Lower lobe of right lung (tissue), 2 donors: ENCODE data around the gene VSTM4. TPM values are rescaled to one million over a fixed set of nuclear protein-coding genes. Genes with fewer than 3 reads are reported as not detected.
A peak's percentile ranks its signal among the peaks of the same experiment; 100 is the strongest.

Experiments used
- ATAC-seq, 2 donors: fragments of 200-7000 bp; cut with Tn5 transposase; one replicate each; pipeline ENCODE4 v1.9.1; 2020 to 2022; ENCODE audit warnings: mild to moderate bottlenecking in 2 of 2, moderate library complexity in 2 of 2
- DNase-seq: peaks from one replicate; pipeline ENCODE4 v3.0.0-alpha.2; 2020
- H3K27ac ChIP-seq: fragments of 200-600 bp; one replicate; pipeline ENCODE4 v1.8.0; 2022
- H3K27me3 ChIP-seq: fragments of 200-600 bp; one replicate; pipeline ENCODE4 v1.8.0; 2022; ENCODE audit warnings: low read depth
- H3K36me3 ChIP-seq: fragments of 200-600 bp; one replicate; pipeline ENCODE4 v1.8.0; 2022; ENCODE audit warnings: mild to moderate bottlenecking
- H3K4me1 ChIP-seq: fragments of 200-600 bp; one replicate; pipeline ENCODE4 v1.8.0; 2022
- H3K4me3 ChIP-seq: fragments of 200-600 bp; one replicate; pipeline ENCODE4 v1.8.0; 2022; ENCODE audit warnings: mild to moderate bottlenecking
- H3K9me3 ChIP-seq: fragments of 200-600 bp; one replicate; pipeline ENCODE4 v1.8.0; 2022
- intact Hi-C: fragments of 100-400 bp; cut with DNase I; formaldehyde crosslinking; loops from one replicate; pipeline ENCODE4 v1.11.0; 2022
- total RNA-seq: library from RNA; stranded (reverse); fragmentation: NEBNext Ultra II Directional; extraction: Animal tissue kit (Norgen Biotek cat#: 25700); gene quantifications from one replicate; pipeline ENCODE4 v1.2.1, GENCODE V29; 2021
- TF ChIP-seq, protein P1 (sequence below): fragments of 200-600 bp; IDR thresholded peaks from one replicate; pipeline ENCODE4 v1.8.0; 2022; ENCODE audit warnings: antibody characterized with exemption, mild to moderate bottlenecking
- donor health status: DM: no; HTN: yes; CAD: no; lungs with severe emphysema.

VSTM4 gene
- total RNA-seq, 1 donor from 2014 or later: 18.7 TPM

DNA sequence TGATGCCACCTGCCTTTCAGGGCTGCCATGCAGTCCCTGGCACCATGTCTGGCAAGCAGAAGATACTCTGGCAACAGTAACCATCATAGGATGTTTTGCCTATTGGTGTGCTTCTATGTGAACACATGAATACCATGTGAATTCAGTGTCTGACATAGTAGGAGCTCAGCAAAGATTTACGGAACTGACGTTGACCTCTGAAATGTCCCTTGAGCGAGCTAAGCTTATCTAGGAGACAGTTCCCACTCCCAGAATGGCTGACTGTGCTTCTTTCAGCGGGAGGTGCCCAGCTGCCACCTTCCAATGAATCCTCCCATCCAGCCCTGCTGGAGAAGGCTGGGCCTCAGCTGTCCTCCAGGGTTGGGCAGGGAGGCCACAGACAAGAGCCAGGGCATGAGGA is 104.5 kb downstream of the VSTM4 start:
- H3K4me3 ChIP-seq: no peak overlapping the region
- intact Hi-C loops: no loop called here
- ATAC-seq: no peak
- TF ChIP-seq, protein P1, sequence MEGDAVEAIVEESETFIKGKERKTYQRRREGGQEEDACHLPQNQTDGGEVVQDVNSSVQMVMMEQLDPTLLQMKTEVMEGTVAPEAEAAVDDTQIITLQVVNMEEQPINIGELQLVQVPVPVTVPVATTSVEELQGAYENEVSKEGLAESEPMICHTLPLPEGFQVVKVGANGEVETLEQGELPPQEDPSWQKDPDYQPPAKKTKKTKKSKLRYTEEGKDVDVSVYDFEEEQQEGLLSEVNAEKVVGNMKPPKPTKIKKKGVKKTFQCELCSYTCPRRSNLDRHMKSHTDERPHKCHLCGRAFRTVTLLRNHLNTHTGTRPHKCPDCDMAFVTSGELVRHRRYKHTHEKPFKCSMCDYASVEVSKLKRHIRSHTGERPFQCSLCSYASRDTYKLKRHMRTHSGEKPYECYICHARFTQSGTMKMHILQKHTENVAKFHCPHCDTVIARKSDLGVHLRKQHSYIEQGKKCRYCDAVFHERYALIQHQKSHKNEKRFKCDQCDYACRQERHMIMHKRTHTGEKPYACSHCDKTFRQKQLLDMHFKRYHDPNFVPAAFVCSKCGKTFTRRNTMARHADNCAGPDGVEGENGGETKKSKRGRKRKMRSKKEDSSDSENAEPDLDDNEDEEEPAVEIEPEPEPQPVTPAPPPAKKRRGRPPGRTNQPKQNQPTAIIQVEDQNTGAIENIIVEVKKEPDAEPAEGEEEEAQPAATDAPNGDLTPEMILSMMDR: no peak
- DNase-seq: no peak
- no peak overlapping the region for H3K27ac ChIP-seq
- no peaks in the 10 kb centered on the region for H3K36me3 ChIP-seq
- H3K9me3 ChIP-seq: no peaks in the 10 kb centered on the region
- H3K27me3 ChIP-seq: no peaks in the 10 kb centered on the region
- peaks cover 20% of the 10 kb centered on the region for H3K4me1 ChIP-seq

DNA sequence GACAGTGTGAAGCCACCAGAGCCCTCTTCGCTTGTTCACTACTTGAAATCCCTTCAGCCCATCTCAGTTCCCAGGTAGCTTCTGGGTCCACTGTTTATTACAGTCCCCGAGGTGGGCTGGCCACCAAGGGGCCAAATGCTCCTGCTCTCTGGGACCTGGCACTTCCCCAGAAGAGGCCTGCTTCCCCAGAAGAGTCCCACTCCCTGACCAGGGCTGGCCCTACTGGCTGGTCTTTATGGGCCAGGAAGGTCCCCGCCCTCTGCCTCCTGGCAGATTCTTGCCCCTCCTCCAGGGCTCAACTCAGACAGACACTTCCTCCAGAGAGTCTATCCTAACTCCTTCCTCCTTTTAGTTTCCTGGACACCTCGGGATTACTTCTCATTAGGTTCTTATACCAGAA is 105.0 kb downstream of the VSTM4 start:
- DNase-seq: no peak
- H3K4me1 ChIP-seq: peaks cover 20% of the 10 kb centered on the region
- intact Hi-C loops: no loop called here
- H3K9me3 ChIP-seq: no peaks in the 10 kb centered on the region
- no peaks in the 10 kb centered on the region for H3K36me3 ChIP-seq
- TF ChIP-seq, protein P1: no peak
- no peak for ATAC-seq
- H3K4me3 ChIP-seq: no peak overlapping the region
- H3K27me3 ChIP-seq: no peaks in the 10 kb centered on the region
- H3K27ac ChIP-seq: no peak overlapping the region

DNA sequence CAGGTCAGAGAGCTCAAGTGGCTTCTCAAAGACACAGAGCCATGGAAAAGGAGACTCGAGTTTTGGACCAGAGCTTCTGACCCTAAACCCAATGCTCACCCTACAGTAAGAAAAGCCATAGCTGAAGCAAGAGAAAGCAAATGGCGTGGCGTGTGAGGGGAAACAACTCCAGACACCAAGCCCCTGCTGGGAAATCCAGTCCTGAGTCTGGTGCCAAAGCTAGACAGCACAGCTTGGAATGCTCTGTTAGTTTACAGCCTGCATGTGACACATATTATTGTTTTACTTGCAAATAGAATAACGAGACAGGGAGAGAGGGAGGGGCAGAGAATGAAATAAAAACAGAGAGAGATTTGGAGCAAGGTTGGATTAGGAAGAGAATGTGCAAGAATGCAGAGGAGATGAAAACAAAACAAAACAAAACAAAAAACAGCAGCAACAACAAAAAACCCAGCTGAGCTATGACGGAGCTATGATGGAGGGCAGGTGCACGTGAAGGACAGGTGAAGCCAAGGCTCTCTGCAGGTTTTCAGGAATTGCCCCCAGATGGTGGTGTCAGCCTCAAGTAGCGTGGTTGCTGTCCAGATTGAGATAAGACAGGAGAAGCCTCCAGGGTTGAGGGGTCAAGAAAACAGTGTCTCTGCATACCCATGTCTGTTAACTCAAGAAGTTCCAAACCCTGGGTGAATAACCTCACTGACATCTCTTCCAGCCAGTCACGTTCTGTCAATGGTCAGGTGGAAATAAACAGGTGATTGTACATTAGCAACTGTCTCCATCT is 105.9 kb downstream of the VSTM4 start:
- H3K36me3 ChIP-seq: no peaks in the 10 kb centered on the region
- ATAC-seq (peak; percentile 19 to 39), DNase-seq (no peak)
- TF ChIP-seq, protein P1: no peak
- peaks cover 20% of the 10 kb centered on the region for H3K4me1 ChIP-seq
- H3K27me3 ChIP-seq: no peaks in the 10 kb centered on the region
- no peaks in the 10 kb centered on the region for H3K9me3 ChIP-seq
- H3K4me3 ChIP-seq: no peak overlapping the region
- H3K27ac ChIP-seq: peak overlapping the region; percentile 11
- intact Hi-C loops: no loop called here

DNA sequence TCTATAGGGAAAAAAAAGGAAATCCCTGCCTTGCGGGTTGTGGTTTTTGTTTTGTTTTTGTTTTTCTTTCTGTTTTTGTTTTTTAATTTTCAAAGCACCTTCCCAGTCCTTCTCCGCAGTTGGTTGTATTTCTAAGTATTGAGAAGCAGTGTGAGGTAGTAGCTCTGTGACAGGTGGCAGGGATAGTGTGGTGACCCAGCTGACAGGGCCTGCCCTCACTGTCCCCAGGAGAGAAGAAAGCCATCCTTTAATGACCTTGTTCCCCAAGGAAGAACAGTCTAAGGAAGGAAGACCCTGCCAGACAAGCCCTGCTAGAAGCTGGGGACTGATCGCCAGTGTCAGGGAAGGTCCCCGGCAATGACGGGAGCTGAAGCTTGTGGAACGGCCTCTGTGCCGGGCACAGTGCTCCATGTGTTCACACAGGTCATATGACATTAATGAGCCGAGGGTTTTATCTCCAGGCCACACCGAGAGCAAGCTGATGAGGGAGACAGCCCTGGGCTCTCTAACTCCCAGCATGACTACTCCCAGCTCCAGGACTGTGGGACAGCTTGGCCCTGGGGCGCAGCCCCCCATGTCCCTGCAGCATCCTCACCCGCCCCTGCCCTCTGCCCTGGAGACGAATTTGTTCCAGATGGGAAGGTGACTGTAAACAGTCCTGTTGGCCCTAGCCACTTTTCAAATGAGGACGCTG is 106.7 kb downstream of the VSTM4 start:
- no peak overlapping the region for H3K4me3 ChIP-seq
- ATAC-seq: peak; percentile 7 to 51
- intact Hi-C loops: no loop called here
- TF ChIP-seq, protein P1: no peak
- no peaks in the 10 kb centered on the region for H3K9me3 ChIP-seq
- H3K36me3 ChIP-seq: no peaks in the 10 kb centered on the region
- peaks cover 17% of the 10 kb centered on the region for H3K4me1 ChIP-seq
- no peak for DNase-seq
- H3K27ac ChIP-seq: peak overlapping the region; percentile 11
- no peaks in the 10 kb centered on the region for H3K27me3 ChIP-seq

DNA sequence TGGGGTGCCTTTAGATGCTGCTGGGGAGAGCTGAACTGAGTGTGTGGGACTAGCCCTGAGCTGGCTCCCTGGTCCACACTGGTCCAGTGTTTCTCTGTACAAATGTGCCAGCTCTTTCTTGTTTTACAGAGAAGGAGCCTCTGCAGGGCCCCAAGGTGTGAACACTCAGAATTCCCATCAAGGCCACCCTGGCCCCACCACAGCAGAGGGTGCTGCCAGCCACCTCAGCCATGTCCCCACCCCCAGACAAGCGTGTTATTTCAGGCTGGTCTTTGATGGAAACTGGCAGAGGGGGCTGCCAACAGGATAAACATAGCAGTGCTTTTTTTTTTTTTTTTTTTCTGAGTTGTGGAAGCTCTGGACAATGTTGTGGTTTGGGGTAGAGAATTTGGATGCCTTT is 107.2 kb downstream of the VSTM4 start:
- no peak overlapping the region for H3K4me3 ChIP-seq
- H3K27me3 ChIP-seq: no peaks in the 10 kb centered on the region
- DNase-seq: no peak
- intact Hi-C loops: no loop called here
- no peak for ATAC-seq
- H3K9me3 ChIP-seq: no peaks in the 10 kb centered on the region
- no peaks in the 10 kb centered on the region for H3K36me3 ChIP-seq
- H3K27ac ChIP-seq: no peak overlapping the region
- TF ChIP-seq, protein P1: no peak
- peaks cover 12% of the 10 kb centered on the region for H3K4me1 ChIP-seq
